8988T (cell line): ENCODE results near the gene FGFR4.
A peak's percentile ranks its signal among the peaks of the same experiment; 100 is the strongest.

Experiments used
- DNase-seq: peaks from one replicate; pipeline ENCODE4 v3.0.0; 2011

Gene FGFR4

DNA sequence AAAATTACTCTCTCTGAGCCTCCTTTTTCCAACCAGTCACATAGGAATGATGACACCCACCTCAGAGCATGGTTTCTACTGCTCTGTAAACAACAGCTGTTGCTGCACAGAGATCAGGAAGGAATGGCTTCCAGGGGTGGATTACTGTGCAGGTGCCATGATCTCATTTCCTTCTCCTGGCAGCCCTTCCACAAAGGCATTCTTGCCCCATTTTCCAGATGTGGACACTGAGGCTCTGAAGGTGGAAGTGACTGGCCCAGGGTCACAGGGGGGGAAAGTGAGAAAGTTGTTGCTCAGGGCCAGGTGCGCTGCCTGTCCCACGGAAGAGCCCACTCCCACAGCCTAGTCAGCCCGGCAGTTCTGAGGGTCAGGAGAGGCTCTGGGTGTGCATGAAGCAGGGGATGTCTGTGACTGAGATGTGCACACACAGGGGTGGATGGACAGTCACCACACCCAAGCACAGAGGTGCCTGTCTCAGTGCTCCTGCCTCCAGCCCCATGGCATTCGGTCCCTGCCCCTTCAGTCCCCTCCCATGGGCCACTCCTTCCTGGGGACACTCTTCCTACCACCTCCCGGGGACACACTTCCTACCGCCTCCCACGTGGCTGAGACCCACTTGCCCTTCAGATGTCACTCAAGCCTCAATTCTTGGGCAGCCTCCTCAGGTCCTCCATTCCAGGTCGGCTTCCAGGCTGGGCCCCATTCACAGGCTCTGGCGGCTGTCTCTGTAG is 17.0 kb downstream of the FGFR4 start:
- DNase-seq, result no peak

DNA sequence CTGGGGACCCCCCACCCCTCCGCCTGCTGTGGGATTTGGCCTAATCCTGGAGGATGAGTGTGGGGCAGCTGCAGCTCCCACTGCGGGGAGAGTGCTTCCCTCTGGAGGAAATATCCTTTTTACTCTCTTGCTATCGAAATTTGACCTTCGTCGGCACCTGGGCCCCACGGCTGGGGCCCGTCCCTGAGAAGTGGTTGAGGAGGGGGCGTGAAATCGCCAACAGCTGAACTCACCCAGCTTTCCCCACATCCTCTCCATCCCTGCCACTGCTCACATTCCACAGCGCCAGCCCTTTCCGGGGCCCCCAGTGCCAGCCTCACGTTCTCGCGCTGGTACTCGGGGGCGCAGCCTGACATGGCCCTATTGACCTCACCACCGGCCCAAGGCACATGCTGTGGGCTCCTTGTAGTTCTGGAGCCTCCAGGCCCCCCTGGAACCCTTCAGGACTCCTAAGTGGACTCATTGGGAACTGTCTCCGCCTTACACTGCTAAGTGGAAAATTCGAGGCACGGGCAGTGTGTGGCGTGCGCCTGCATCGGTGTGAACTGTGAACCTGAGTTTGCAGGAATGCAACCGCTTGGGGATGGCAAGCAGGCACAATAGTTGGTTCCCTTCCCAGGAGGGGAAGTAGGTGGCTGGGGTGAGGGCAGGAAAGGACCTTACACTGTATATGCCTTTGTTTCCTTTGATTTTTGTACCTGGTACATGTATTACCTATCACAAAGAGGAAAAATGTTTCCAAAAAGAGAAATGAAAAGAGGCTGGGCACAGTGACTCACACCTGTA is 19.2 kb downstream of the FGFR4 start:
- no peak for DNase-seq

DNA sequence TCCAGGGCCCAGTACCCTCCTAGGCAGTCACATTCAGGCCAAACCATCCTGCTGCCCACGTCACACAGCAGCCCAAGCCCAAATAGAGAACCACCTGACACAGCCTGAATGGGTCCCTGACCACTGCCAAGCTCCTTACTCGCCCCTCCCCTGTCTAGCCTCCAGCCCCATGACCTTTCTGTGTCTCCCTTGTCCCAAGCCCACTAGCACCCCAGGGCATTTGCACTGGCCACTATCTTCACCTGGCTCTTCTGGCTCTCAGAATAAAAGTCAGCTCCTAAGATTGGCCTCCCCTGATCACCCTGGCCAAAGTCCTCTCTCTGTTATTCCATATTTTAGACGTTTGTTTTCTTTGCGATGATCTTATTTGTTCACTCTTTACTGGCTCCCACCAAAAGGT is 20.4 kb downstream of the FGFR4 start:
- DNase-seq, result no peak

DNA sequence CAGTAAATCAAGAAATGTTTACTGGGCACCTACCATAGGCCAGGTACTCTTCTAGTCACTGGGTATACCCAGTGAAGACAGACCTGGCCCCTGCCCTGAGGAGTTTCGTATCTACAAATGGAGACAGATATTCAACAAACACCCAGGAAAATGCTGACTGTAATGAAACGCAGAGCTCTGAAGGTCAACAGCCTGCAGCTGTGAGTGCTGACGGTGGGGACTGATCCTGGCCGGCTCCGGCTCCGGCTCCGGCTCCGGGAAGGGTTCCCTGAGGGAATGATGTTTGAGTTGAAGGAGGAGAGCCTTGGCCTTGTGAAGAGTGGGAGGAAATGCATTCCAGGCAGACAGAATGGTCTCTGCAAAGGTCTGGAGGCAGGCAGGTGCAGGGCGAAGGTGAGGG is 23.1 kb downstream of the FGFR4 start:
- no peak for DNase-seq

DNA sequence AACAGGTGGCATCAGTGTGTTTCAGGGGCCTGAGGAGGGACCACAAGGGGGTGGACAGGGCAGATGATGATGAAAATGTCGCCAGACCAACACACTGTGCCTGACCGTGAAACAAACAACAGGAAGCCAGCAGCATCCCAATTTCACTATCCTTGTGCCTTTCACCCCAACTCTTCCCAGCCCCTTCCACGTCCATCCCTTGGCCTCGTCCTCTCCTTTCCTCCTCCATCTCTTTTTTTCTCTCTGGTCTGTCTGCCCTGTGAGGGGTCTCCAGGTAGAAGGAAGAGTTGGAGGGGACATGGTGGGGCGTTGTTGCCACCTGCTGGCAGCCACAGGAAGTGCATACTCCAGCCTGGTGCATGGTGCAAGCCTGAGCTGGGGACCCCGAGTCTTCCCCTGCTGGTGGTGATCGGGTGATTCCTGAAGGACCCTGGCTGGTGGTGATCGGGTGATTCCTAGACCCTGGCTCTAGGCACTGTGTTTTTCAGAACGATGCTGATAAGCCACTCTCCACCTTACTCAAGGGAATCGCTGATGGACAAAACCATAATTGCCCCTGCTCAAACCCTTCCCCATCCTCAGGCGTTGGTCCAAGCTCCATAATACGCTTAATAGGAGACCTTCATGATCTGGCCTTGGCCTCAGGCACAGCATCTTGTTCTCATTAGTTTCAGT is 25.1 kb downstream of the FGFR4 start:
- peak; percentile 89 for DNase-seq

DNA sequence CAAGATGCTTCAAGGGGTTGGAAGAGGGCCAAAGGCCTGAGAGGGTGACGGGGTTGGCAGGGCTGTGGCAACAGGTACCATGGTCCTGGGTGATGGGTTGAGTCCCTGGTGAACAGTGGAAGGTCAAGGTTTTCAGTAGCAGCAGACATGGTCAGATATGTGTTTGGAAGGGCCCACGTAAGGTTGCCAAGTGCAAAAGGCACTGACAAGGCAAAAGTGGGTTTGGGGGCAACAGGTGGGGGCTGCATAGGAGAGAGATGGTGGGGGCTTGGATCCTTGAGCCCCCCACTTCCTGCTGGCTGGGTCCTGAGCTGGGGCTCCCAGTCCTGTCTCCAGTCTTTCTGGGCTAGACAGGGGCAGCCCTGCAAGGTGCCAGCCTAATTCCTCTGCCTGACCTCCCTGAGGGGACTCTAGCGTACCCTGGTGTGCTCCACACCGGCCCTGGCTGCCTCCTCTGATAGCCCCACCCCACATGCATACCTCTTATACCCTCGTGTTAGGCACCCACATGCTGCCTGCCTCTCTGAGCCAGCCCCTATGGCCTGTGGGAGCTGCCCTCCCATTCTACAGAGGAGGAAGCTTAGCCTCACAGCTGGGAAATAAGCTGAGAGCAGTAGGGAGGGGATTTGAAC is 26.0 kb downstream of the FGFR4 start:
- DNase-seq, result no peak

DNA sequence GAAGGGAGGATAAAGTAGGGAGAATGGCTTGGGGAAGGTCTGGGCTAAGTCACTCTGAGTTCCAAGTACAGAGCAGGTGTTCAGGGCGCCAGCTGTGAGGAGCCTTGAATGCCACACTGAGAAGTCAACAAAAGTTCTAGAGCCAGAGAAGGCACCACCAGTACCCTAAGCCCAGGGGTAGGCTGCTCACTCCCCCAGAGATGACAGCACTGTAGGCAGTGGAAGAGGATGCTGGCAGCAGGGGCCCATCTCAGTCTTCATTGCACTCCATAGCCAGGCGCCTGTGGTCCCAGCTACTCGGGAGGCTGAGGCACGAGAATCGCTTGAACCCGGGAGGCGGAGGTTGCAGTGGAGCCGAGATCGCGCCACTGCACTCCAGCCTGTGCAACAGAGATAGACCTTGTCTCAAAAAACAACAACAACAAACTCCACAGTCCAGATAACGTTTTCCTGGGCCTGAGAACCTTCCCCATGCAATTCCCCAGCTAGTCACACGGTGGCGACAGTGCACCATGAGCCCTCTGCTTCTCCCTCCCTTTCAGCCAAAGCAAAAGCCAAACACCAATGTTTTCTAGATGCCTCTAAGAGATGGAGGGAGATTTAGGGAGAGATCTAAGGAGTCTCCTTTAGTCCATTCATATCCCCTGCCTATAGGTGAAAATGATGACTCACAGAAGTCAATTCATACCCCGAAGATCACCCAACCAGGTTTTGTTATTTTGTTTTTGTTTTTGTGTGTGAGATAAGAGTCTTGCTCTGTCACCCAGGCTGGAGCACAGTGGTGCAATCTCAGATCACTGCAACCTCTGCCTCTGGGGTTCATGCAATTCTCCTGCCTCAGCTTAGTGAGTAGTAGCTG is 27.1 kb downstream of the FGFR4 start:
- peak; percentile 93 for DNase-seq

DNA sequence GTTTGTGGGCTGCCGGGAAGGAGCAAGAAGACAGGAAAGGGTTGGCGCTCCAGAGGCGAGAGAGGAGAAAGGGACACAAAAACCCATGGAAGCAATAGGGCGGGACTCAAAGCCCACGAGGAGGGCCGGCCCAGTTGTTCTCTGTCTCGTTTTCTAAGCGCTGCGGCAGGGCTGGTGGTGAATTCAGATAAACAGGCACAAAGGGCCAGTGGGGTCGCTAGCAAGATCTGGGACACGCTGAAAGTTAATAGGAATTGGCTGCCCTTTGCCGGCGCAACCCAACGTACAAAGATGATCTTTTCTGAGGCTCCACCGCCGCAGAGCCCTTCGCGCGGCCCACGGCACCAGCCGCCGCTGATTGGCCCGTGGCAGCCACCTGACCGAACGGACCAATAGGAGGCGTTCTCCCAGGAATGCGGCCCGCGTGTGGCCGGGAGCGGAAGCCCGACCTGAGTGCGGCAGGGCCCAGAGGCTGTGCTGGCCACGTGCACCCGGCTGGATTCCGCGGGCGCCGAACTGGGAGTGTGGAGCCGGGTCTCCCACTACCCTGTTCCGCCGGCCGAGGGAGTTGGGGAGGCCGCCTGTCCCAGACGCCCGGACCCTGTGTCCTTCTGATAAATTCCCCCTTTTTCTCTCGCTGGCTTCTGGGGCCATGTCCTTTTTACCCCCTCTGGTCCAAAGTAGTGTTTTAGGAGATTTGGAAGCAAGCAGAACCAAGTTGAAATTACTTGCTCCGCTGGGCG is 30.1 kb downstream of the FGFR4 start:
- DNase-seq, result no peak

DNA sequence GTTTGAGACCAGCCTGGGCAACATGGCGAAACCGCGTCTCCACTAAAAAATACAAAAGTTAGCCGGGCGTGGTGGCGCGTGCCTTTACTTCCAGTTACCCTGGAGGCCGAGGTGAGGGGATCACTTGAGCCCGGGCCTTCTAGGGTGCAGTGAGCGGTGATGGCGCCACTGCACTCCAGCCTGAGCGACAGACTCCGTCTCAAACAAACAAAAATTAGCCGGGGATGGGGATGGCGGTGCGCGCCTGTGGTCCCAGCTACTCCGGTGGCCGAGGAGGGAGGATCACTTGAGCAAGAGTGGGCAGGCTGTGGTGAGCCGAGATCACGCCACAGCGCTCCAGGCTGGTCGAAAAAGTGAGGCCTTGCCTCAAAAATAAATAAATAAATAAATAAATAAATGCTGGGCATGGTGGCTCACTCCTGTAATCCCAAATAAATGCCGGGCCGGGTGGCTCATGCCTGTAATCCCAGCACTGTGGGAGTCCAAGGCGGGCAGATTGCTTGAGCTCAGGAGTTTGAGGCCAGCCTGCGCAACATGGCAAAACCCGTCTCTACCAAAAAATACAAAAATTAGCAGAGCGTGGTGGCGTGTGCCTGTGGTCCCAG is 30.8 kb downstream of the FGFR4 start:
- no peak for DNase-seq

DNA sequence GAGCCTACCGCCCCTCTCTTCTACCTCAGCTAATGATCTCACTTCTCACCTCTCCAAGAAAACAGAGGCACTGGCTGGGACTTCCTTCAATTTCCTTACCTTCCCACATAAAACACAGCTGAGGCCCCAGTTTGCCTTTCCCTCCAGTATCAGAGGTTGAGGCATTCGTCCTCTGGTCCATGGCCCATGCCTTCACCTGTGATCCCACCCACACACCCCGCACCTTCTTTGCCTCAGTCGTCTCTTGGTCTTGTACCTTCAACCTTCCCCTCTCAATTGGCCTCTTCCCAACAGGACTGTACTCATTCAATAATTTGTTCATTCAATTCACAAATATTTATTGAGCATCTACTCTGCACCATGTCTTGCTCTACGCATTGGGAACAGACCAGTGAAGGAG is 35.9 kb downstream of the FGFR4 start:
- no peak for DNase-seq

DNA sequence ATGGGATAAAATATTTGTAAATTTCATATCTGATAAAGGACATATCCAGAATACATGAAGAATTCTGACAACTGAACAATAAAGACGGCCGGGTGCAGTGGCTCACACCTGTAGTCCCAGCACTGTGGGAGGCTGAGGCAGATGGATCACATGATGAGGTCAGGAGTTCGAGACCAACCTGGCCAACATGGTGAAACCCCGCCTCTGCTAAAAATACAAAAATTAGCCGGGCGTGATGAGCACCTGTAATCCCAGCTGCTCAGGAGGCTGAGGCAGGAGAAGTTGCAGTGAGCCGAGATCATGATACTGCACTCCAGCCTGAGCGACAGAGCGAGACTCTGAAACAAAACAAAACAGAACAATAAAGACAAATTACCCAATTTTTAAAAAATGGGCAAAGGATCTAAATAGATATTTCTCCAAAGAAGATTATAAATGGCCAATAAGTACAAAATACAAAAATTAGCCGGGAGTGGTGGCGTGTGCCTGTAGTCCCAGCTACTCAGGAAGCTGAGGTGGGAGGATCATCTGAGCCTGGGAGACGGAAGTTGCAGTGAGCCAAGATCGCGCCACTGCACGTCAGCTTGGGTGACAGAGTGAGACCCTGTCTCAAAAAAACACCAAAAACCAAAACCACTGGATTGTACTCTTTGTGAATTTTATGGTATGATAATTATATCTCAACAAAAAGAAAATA is 37.2 kb downstream of the FGFR4 start:
- no peak for DNase-seq

DNA sequence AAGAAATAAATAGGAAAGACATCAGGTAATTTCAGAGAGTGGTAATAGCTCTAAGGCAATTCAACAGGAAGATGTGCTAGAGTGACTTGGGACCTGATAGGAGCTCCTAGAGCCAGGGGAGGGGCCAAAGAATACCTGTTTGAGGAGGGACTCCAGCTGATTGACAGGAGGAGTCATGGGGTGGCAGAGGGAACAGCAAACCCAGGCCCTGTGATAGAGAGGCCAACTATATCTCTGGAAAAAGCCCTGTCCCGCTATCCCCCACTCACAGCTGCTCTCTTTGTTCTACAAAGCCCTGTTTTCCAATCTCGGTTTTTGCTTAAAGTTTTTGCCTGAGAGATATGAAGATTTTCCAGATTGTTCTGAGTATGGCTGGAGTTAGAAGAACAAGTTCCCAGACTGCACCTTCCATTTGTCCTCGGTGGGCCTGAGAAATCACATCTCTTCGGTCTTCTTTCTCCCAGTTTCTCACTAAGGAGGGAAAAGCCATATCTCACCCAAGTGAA is 37.8 kb downstream of the FGFR4 start:
- DNase-seq, result no peak

DNA sequence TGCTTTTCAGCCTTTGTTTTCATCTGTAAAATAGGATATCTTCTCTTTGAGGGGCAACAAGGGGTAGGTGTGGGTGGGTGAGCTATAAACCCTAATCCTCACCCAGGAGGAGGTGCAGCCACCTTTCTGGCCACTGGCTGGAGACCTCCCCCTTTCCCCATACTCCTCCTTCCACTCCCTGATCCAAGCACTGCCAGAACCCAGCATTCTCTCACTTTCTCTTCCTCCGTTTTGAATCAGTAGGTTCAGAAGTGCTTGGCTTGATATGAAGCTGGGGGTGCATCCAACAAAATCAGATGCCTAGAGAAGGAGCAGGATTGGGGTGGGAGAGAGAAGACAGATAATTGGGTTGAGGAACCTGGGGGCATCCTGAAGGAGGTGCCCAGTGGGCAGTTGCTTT is 40.1 kb downstream of the FGFR4 start:
- DNase-seq, result no peak

DNA sequence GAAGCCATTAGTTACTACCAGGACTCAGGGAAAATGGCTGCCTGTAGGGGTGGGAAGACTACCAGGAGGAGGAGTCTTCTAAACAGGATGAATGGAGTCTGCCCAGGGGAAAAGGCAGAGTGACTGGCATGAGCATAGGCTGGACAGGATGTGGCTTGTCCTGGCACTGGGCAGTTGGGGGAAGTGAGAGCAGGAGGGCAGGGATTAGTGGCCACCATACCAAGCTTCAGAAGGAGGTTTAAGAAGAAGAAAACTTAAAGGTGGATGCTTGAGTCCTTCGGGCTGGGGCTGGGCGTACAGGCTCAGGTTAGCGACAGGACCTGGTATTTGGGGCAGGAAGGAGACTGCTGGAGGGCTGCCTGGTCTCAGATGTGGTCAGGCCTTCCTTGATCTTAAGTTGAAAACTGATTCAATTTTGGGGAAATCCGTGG is 41.9 kb downstream of the FGFR4 start:
- no peak for DNase-seq

DNA sequence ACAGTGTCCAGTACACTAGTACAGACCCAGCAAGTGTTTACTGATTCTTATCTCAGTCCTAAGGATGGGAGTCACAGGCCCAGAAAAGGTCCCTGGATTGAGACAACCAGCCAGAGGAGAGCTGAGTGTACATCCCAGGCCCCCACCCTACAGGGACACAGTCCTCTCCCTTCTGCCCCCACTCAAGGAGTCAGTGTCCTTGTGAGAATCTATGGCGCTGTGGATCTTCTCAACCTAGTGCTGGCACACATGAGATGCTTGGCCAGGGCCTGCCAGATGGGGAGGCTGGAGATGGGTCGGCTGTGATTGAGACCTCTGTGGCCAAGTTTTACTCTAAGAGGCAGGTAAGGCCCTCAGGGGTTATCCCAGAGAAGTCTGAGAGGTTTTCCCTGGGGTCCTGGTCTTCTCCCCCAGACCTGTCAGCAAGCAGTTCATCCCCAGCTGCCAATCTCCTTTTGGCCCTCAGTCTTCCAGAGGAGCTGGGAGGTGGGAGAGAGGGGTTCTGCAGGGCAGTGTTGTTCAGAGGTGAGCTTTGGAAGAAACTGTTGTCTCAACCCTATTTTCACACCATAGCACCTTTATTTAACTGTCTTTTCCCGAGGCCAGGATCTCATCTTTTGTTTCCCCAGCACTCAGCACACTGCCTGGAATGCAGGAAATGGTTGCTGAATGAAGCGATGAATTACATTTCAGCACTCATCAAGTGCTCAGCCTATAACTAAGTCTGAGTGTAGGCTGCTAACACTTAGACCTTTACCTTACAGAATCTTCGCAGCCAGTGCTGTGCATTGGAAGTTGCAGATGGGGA is 43.7 kb downstream of the FGFR4 start:
- DNase-seq, result no peak

DNA sequence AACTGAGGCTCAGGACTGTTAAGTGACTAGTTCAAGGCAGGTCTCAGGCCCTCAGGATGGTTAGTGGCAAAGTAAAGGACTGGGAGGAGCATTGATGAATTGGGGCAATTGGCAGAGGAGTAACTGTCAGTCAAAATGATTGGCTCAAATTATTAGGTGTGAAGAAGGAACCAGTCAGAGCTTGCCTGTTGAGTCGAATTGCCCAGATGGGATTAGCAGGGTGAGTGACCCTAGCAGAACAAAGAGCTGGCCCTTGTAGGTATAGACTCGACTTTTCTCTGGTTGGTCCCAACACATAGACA is 44.3 kb downstream of the FGFR4 start:
- DNase-seq, result no peak

DNA sequence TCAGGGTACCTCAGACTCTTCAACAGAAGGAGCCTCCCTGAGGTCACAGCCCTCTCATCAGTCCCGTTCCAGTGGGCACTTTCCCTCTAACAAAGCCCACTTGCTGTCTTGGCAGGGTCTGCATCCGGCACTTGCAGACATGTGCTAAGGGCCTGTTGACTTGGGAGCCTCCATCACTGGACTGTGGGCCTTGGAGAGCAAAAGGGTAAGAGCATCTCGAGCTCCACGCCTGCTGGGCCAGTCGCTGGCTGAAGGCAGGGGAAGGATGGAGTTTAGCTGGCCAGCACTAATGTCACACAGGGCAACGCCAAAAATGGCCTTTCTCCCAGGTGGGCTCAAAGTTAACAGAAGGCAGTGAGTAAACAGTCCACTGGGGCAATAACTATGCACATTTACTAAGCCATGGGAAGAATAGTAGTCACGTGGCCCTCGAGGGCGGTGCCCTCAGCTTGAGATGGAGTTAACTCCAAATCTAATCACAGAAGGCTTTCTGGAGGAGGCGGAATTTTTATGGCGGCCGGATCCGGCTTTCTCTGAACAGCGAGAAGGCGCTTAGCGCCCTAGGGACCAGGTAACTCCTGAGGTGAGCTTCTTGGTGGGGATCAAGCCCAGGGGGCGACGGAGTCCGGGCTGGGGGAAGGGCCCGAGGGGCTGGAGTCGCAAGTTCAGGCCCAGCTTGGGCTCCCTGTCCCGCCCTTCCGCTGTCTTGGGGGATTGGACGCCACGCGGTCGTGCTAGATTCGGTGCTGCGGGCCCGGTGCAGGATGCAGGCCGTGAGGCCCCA is 44.8 kb downstream of the FGFR4 start:
- DNase-seq, result no peak

DNA sequence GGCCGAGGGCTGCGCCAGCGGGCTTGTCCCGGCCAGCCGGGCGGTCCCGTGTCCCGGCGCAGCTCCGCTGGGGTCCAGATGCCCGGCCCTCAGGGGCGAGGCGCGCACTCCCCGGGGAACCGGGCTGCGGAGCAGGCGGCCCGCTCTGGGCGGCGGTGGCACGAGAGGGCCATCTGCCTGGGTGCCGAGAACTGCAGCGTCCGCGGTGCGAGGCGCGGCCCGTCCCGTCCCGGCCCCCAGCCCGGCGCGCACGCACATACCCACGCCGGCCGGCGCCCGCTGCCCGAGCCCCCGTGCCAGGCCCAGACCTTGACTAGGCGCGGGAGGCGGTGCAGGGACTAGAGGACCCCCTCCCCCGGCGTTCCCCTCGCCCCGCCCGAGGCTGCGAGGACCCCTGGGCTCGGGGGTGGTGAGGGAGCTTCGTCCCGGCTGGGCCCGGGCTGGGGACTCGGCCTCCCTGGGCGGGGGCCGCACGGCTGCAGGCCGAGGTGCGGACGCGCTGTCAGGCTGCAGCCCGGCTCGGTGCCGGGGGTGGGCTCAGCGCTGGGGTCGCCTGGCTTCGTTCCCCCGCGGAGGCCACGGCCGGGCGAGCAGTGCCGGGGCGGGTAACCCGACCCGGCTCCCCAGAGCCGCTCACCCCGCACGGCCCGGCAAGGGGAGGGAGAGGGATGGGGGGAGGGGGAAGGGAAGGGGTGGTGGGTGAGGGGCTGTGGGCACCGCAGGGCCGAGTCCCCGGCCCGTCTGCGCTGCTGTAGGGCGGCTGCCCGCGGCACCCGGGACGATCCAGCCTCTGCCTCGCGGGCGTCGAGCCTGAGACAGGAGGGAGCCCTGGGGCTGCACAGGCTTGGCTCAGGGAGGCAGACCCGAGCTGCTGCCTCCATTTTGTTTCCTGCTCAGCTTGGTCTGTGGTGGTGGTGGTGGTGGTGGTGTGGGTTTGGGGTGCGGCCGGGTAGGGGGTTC is 45.7 kb downstream of the FGFR4 start:
- DNase-seq, result no peak
